MM.1S (cell line): ENCODE results near the gene ADCY3.

Experiments
- CTCF ChIP-seq: fragments of 300-600 bp; sonication (generic); IDR thresholded peaks from 2 replicates; pipeline ENCODE4 v1.5.1; 2016; ENCODE audit warnings: antibody characterized with exemption, low read length, mixed read lengths
- EZH2 ChIP-seq: fragments of 300-600 bp; sonication (generic); optimal IDR thresholded peaks from 2 replicates; pipeline ENCODE3; 2017; ENCODE audit warnings: low read depth, mild to moderate bottlenecking, antibody characterized with exemption, low read length, mixed read lengths
- EZH2phosphoT487 ChIP-seq: fragments of 300-600 bp; sonication (generic); IDR thresholded peaks from 2 replicates; pipeline ENCODE4 v1.6.1; 2018; ENCODE audit warnings: antibody characterized with exemption, low read length

- no peak for TF ChIP-seq CTCF
- TF ChIP-seq EZH2, result no peak
- no peak for TF ChIP-seq EZH2phosphoT487
Observed at GRCh38 chr2:24873619-24874018, 46.4 kb downstream of the ADCY3 start.
